ENCODE data around the gene PPP1R14C.

PPP1R14C gene

GRCh38 chr6:150123645-150124044 lies 19.2 kb upstream of the PPP1R14C start:
- H3K4me3 ChIP-seq (ENCODE audit: low read depth, low read length) = no peak overlapping the region
- TF ChIP-seq CTCF (IDR thresholded peaks at IDR 0.05; ENCODE audit: borderline replicate concordance, insufficient read depth, low read depth, low read length) = no peak

GRCh38 chr6:150124235-150124634 lies 18.6 kb upstream of the PPP1R14C start:
- H3K4me3 ChIP-seq (ENCODE audit: low read depth, low read length) = no peak overlapping the region
- TF ChIP-seq CTCF (IDR thresholded peaks at IDR 0.05; ENCODE audit: borderline replicate concordance, insufficient read depth, low read depth, low read length) = no peak

GRCh38 chr6:150126641-150127291 lies 16.1 kb upstream of the PPP1R14C start:
- no peak for TF ChIP-seq CTCF (IDR thresholded peaks at IDR 0.05; ENCODE audit: borderline replicate concordance, insufficient read depth, low read depth, low read length)

GRCh38 chr6:150128425-150128824 lies 14.4 kb upstream of the PPP1R14C start:
- TF ChIP-seq CTCF (IDR thresholded peaks at IDR 0.05; ENCODE audit: borderline replicate concordance, insufficient read depth, low read depth, low read length) = no peak
- H3K4me3 ChIP-seq (ENCODE audit: low read depth, low read length) = no peak overlapping the region

More at GRCh38 chr6:150126641-150127291, 16.1 kb upstream of the PPP1R14C start:
- no peak overlapping the region for H3K4me3 ChIP-seq (ENCODE audit: low read depth, low read length)

- TF ChIP-seq CTCF (IDR thresholded peaks at IDR 0.05; ENCODE audit: borderline replicate concordance, insufficient read depth, low read depth, low read length) = no peak
- no peak overlapping the region for H3K4me3 ChIP-seq (ENCODE audit: low read depth, low read length)
Measured at GRCh38 chr6:150129616-150130505, 13.0 kb upstream of the PPP1R14C start.

- H3K4me3 ChIP-seq (ENCODE audit: low read depth, low read length) = no peak overlapping the region
- TF ChIP-seq CTCF (IDR thresholded peaks at IDR 0.05; ENCODE audit: borderline replicate concordance, insufficient read depth, low read depth, low read length) = no peak
Measured at GRCh38 chr6:150133686-150134085, 9.2 kb upstream of the PPP1R14C start.

Data from GM12875 (cell line).